Tibial nerve (tissue), 4 donors: ENCODE results near the gene PLCH2.

ENCODE experiments used
- CTCF ChIP-seq, 5 experiments: fragments of 200-600 bp in 3 of 5; fragments of 450-650 bp in 2 of 5; sonication (generic) in 3 of 5; IDR thresholded peaks; one replicate each; pipeline ENCODE4 v1.5.1; 2016 to 2019; ENCODE audit warnings: antibody characterized with exemption in 5 of 5, mild to moderate bottlenecking in 3 of 5, moderate library complexity in 2 of 5
- EP300 ChIP-seq, 2 donors: sonication (generic); formaldehyde crosslinking; IDR thresholded peaks; one replicate each; pipeline ENCODE4 v1.6.1; 2017; ENCODE audit warnings: antibody characterized with exemption in 2 of 2, mild to moderate bottlenecking in 1 of 2

DNA sequence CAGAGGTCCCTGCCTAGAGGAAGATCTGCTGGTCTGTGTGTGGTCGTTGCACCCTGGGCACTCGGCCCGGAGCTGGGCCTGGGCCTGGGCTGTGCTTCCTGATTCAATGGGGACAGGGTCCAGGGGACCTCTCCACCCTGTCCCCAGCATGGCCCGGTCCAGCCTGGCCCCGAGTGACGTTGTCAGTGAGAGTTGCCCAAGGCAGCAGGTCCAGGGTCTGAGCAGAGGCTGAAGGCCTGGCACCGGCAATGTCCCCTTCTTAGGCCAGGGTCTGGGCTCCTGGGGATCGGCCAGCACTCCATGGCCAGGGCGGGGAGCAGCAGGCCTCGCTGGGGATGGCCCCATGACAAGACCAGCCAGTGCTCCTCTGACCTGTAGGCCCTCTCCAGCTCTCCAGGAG, 48.1 kb upstream of the PLCH2 start:
- TF ChIP-seq CTCF (IDR thresholded peaks at IDR 0.05) (no peak), EP300 (IDR thresholded peaks at IDR 0.05) (no peak)
